SK-N-SH (cell line): ENCODE measurements around the gene PDE8A. TPM values are rescaled to one million over a fixed set of nuclear protein-coding genes. Genes with fewer than 3 reads are reported as not detected.

Source experiments
- CTCF ChIA-PET: fragments of 300-600, 350-600 bp; formaldehyde crosslinking; extraction: SDS; loops from one replicate; lab custom pipeline; 2021; lab: Yijun Ruan, JAX
- POLR2A ChIA-PET: fragments of 350-600 bp; sonication (Branson Sonifier 250); formaldehyde crosslinking; extraction: SDS; loops from one replicate; lab custom pipeline; 2020; ENCODE audit warnings: antibody characterized with exemption, inconsistent platforms; lab: Yijun Ruan, JAX
- DNase-seq: peaks from one replicate; pipeline ENCODE4 v3.0.0; 2012
- H2AFZ ChIP-seq: fragments of 200-600 bp; sonication (generic); 2 replicates; pipeline ENCODE4 v1.8.1; 2016; ENCODE audit warnings: antibody characterized with exemption, mild to moderate bottlenecking, low read depth
- H3F3A ChIP-seq: fragments of 200-600 bp; sonication (generic); replicated peaks from 2 replicates; pipeline ENCODE3; 2016; ENCODE audit warnings: antibody characterized with exemption, mild to moderate bottlenecking; ENCODE audit not compliant: insufficient read depth
- H3K27ac ChIP-seq, 2 experiments: fragments of 200-500 bp in 1 of 2; fragments of 200-600 bp in 1 of 2; sonication (Bioruptor generic) in 1 of 2; sonication (generic), shearing (Covaris generic) in 1 of 2; 2 replicates each; pipeline versions ENCODE4 v1.5.1 to v1.6.1; 2014 to 2016; ENCODE audit warnings: low read depth in 2 of 2, inconsistent platforms in 1 of 2, low read length in 1 of 2, mild to moderate bottlenecking in 1 of 2, mixed read lengths in 1 of 2
- H3K27me3 ChIP-seq: fragments of 200-600 bp; sonication (generic), shearing (Covaris generic); 2 replicates; pipeline ENCODE4 v1.6.1; 2016; ENCODE audit warnings: mixed run types; ENCODE audit not compliant: insufficient read depth
- H3K36me3 ChIP-seq, 2 experiments: fragments of 200-500 bp in 1 of 2; fragments of 200-600 bp in 1 of 2; sonication (Bioruptor generic) in 1 of 2; sonication (generic) in 1 of 2; replicated peaks in 1 of 2; 2 replicates each; pipeline versions ENCODE3 to v1.5.1; 2014 to 2016; ENCODE audit warnings: low read length in 1 of 2, mild to moderate bottlenecking in 1 of 2; ENCODE audit not compliant: insufficient read depth in 2 of 2, control insufficient read depth in 1 of 2
- H3K4me1 ChIP-seq, 2 experiments: fragments of 200-500 bp in 1 of 2; fragments of 200-600 bp in 1 of 2; sonication (Bioruptor generic) in 1 of 2; sonication (generic), shearing (Covaris generic) in 1 of 2; 2 replicates each; pipeline versions ENCODE4 v1.5.1 to v1.6.1; 2014 to 2016; ENCODE audit warnings: low read depth in 1 of 2, low read length in 1 of 2, mixed run types in 1 of 2; ENCODE audit not compliant: insufficient read depth in 2 of 2, control insufficient read depth in 1 of 2
- H3K4me2 ChIP-seq: fragments of 200-600 bp; sonication (generic), shearing (Covaris generic); 2 replicates; pipeline ENCODE4 v1.6.1; 2017; ENCODE audit warnings: mixed run types
- H3K4me3 ChIP-seq, 2 experiments: fragments of 200-500 bp in 1 of 2; fragments of 200-600 bp in 1 of 2; sonication (Bioruptor generic) in 1 of 2; sonication (generic), shearing (Covaris generic) in 1 of 2; 2 replicates each; pipeline versions ENCODE4 v1.5.1 to v1.8.1; 2014 to 2016; ENCODE audit warnings: low read depth in 2 of 2, inconsistent platforms in 1 of 2, low read length in 1 of 2, mild to moderate bottlenecking in 1 of 2, mixed read lengths in 1 of 2, moderate library complexity in 1 of 2
- H3K79me2 ChIP-seq: fragments of 200-600 bp; sonication (generic); 2 replicates; pipeline ENCODE4 v1.8.1; 2017; ENCODE audit warnings: mild to moderate bottlenecking; ENCODE audit not compliant: insufficient read depth
- H3K9ac ChIP-seq: fragments of 200-600 bp; sonication (generic); 2 replicates; pipeline ENCODE4 v1.6.1; 2017; ENCODE audit warnings: mixed run types
- H3K9me2 ChIP-seq: fragments of 200-600 bp; sonication (generic); 2 replicates; pipeline ENCODE4 v1.6.1; 2017; ENCODE audit warnings: mixed run types
- H3K9me3 ChIP-seq: fragments of 200-600 bp; sonication (generic); 2 replicates; pipeline ENCODE4 v1.6.1; 2017; ENCODE audit warnings: mixed run types, mild to moderate bottlenecking, moderate library complexity
- H4K20me1 ChIP-seq: fragments of 200-600 bp; sonication (generic); 2 replicates; pipeline ENCODE4 v1.6.1; 2017; ENCODE audit warnings: mild to moderate bottlenecking, mixed run types; ENCODE audit not compliant: insufficient read depth
- JUND ChIP-seq: IDR thresholded peaks from 2 replicates; pipeline ENCODE4 v1.4.0; 2012
- MEF2A ChIP-seq: IDR thresholded peaks from 2 replicates; pipeline ENCODE4 v1.4.0; 2012; ENCODE audit warnings: low read depth, borderline replicate concordance
- POLR2AphosphoS5 ChIP-seq: IDR thresholded peaks from 2 replicates; pipeline ENCODE4 v1.6.1; 2012; ENCODE audit warnings: low read depth, low read length
- TCF12 ChIP-seq: IDR thresholded peaks from 2 replicates; pipeline ENCODE4 v1.4.0; 2012
- TEAD4 ChIP-seq: IDR thresholded peaks from 2 replicates; pipeline ENCODE4 v1.4.0; 2012; ENCODE audit warnings: mild to moderate bottlenecking, borderline replicate concordance; ENCODE audit not compliant: insufficient read depth
- WGBS: methylation state at CpG from one replicate; pipeline ENCODE4 v1.1.6; 2017; ENCODE audit warnings: low lambda C conversion rate; 5-methylcytosine and 5-hydroxymethylcytosine counted together
- polyA plus RNA-seq, 3 experiments: library from polyadenylated mRNA; depleted of rRNA; stranded (reverse); fragments of >200 nt; gene quantifications; 2 replicates each; pipeline ENCODE4 v1.2.3, GENCODE V29; 2012
- TF ChIP-seq, protein P1 (sequence below): IDR thresholded peaks from 2 replicates; pipeline ENCODE4 v1.4.0; 2012; ENCODE audit warnings: low read depth, borderline replicate concordance
- TF ChIP-seq, protein P2 (sequence below): IDR thresholded peaks from 2 replicates; pipeline ENCODE4 v1.6.1; 2012; ENCODE audit warnings: mild to moderate bottlenecking, low read depth, low read length, moderate library complexity
- TF ChIP-seq, protein P3 (sequence below): fragments of 150-350 bp; IDR thresholded peaks from 2 replicates; pipeline ENCODE4 v1.6.1; 2017; ENCODE audit warnings: antibody characterized with exemption, low read length, low read depth, borderline replicate concordance

PDE8A gene
- polyA plus RNA-seq, 1 of the 3 experiments (the other 2 are of a cell fraction) = 13.4 TPM

DNA sequence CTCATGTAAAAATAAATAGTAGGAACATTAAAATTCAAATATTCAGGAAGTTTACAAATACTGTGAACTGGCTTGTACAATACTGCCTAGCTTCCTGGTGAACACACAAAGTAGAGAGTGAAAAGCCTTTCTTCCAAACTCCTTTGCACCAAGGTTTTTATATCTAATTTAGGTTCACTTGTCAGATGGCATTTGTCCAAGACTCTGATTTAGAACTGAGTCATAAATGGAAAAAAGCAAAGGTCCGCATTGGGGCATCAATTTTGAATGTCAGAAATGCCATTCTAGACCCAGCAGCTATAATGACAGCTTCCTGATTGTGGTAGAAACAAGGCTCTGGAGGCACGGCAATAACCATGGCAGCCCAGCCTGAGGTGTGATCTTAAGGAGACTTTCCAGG is 160.7 kb downstream of the PDE8A start (continued):
- TF ChIP-seq, protein P1, sequence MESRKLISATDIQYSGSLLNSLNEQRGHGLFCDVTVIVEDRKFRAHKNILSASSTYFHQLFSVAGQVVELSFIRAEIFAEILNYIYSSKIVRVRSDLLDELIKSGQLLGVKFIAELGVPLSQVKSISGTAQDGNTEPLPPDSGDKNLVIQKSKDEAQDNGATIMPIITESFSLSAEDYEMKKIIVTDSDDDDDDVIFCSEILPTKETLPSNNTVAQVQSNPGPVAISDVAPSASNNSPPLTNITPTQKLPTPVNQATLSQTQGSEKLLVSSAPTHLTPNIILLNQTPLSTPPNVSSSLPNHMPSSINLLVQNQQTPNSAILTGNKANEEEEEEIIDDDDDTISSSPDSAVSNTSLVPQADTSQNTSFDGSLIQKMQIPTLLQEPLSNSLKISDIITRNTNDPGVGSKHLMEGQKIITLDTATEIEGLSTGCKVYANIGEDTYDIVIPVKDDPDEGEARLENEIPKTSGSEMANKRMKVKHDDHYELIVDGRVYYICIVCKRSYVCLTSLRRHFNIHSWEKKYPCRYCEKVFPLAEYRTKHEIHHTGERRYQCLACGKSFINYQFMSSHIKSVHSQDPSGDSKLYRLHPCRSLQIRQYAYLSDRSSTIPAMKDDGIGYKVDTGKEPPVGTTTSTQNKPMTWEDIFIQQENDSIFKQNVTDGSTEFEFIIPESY = no peak
- TF ChIP-seq JUND = peak; percentile 61; the same call in 1 of the 2 replicates
- TF ChIP-seq, protein P2, sequence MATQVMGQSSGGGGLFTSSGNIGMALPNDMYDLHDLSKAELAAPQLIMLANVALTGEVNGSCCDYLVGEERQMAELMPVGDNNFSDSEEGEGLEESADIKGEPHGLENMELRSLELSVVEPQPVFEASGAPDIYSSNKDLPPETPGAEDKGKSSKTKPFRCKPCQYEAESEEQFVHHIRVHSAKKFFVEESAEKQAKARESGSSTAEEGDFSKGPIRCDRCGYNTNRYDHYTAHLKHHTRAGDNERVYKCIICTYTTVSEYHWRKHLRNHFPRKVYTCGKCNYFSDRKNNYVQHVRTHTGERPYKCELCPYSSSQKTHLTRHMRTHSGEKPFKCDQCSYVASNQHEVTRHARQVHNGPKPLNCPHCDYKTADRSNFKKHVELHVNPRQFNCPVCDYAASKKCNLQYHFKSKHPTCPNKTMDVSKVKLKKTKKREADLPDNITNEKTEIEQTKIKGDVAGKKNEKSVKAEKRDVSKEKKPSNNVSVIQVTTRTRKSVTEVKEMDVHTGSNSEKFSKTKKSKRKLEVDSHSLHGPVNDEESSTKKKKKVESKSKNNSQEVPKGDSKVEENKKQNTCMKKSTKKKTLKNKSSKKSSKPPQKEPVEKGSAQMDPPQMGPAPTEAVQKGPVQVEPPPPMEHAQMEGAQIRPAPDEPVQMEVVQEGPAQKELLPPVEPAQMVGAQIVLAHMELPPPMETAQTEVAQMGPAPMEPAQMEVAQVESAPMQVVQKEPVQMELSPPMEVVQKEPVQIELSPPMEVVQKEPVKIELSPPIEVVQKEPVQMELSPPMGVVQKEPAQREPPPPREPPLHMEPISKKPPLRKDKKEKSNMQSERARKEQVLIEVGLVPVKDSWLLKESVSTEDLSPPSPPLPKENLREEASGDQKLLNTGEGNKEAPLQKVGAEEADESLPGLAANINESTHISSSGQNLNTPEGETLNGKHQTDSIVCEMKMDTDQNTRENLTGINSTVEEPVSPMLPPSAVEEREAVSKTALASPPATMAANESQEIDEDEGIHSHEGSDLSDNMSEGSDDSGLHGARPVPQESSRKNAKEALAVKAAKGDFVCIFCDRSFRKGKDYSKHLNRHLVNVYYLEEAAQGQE = no peak
- TF ChIP-seq TCF12 = peak; percentile 24

DNA sequence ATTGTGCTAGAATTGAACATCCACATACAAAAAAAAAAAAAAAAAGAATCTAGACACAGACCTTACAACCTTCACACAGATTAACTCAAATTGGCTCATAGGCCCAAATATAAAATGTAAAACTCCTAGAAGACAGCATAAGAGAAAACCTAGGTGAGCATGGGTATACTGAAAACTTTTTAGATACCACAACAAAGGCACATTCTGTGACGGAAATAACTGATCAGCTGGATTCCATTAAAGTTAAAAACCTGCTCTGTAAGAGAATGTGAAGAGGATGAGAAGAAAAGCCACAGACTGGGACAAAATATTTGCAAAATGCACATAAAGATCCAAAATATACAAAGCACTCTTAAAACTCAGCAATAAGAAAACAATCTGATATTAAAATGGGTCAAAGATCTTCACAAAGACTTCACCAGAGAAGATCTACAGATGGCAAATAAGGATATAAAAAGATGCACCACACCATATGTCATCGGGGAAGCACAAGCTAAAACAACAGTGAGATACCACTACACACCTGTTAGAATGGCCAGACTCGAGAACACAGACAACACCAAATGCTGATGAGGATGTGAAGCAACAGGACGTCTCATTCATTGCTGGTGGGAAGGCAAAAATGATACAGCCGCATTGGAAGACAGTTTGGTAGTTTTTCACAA is 167.9 kb downstream of the PDE8A start:
- no peak for TF ChIP-seq POLR2AphosphoS5
- 0 out of 2 replicates have a peak, but pooled peaks have one; percentile 15 for TF ChIP-seq TCF12
- TF ChIP-seq, protein P3, sequence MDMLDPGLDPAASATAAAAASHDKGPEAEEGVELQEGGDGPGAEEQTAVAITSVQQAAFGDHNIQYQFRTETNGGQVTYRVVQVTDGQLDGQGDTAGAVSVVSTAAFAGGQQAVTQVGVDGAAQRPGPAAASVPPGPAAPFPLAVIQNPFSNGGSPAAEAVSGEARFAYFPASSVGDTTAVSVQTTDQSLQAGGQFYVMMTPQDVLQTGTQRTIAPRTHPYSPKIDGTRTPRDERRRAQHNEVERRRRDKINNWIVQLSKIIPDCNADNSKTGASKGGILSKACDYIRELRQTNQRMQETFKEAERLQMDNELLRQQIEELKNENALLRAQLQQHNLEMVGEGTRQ = no peak
- no peak for TF ChIP-seq MEF2A
- TF ChIP-seq TEAD4 = no peak
- POLR2A ChIA-PET = no interaction called here
- no peak overlapping the region for H3K27ac ChIP-seq
- no peak overlapping the region for H3K4me3 ChIP-seq
- no peaks in the 10 kb centered on the region for H3K27me3 ChIP-seq
- no peaks in the 10 kb centered on the region for H3K36me3 ChIP-seq
- no peak overlapping the region for H3K4me2 ChIP-seq
- no peaks in the 10 kb centered on the region for H4K20me1 ChIP-seq
- CTCF ChIA-PET = interaction anchor here (0.8 to 1.3 kb wide), 3 partner anchors 11 to 19 kb away, joined by 3 read pairs; no protein-coding TSS in a partner anchor
- H2AFZ ChIP-seq = no peak overlapping the region
- H3K4me1 ChIP-seq = no peaks in the 10 kb centered on the region
- H3K79me2 ChIP-seq = no peaks in the 10 kb centered on the region
- 64% methylated on average over 5 of the region's 5 CpGs for WGBS
- no peaks in the 10 kb centered on the region for H3F3A ChIP-seq
- no peaks in the 10 kb centered on the region for H3K9me3 ChIP-seq
- no peaks in the 10 kb centered on the region for H3K9me2 ChIP-seq
- no peak overlapping the region for H3K9ac ChIP-seq
- DNase-seq = no peak
